HepG2 (cell line): ENCODE measurements around the gene IQCB1. TPM values are rescaled to one million over a fixed set of nuclear protein-coding genes. Genes with fewer than 3 reads are reported as not detected.
A peak's percentile ranks its signal among the peaks of the same experiment; 100 is the strongest.

Source experiments
- FOXK1 ChIP-seq: sonication (generic); formaldehyde crosslinking; IDR thresholded peaks from 2 replicates; pipeline ENCODE4 v1.4.0; 2020; ENCODE audit warnings: low read depth, missing genetic modification reagents, borderline replicate concordance
- FOXP1 ChIP-seq, 2 experiments: fragments of 450-650 bp in 1 of 2; IDR thresholded peaks; 2 replicates each; pipeline ENCODE4 v1.6.1; 2017 to 2018; ENCODE audit warnings: antibody characterized with exemption in 1 of 2
- HES4 ChIP-seq: sonication (generic); formaldehyde crosslinking; IDR thresholded peaks from 2 replicates; pipeline ENCODE4 v1.9.0; 2021; ENCODE audit warnings: mild to moderate bottlenecking, missing genetic modification reagents, borderline replicate concordance
- IKZF5 ChIP-seq: IDR thresholded peaks from 2 replicates; pipeline ENCODE4 v1.6.1; 2018; ENCODE audit warnings: missing genetic modification reagents, mild to moderate bottlenecking, missing compliant biosample characterization
- IRF9 ChIP-seq: sonication (generic); formaldehyde crosslinking; IDR thresholded peaks from 2 replicates; pipeline ENCODE4 v1.8.0; 2022; ENCODE audit warnings: missing genetic modification reagents, mild to moderate bottlenecking, borderline replicate concordance
- LCORL ChIP-seq, 2 experiments: fragments of 450-650 bp in 1 of 2; sonication (generic) in 1 of 2; formaldehyde crosslinking in 1 of 2; IDR thresholded peaks; 2 replicates each; pipeline versions ENCODE4 v1.5.0 to v1.6.1; 2017 to 2020; ENCODE audit warnings: antibody characterized with exemption in 1 of 2, missing genetic modification reagents in 1 of 2
- MAZ ChIP-seq, 2 experiments: sonication (generic) in 1 of 2; formaldehyde crosslinking in 1 of 2; IDR thresholded peaks; 2 replicates each; pipeline versions ENCODE4 v1.5.0 to v1.6.1; 2012 to 2020; ENCODE audit warnings: low read depth in 2 of 2, mild to moderate bottlenecking in 2 of 2, borderline replicate concordance in 1 of 2, improper control_type of control experiment in 1 of 2, low read length in 1 of 2, missing genetic modification reagents in 1 of 2, moderate library complexity in 1 of 2
- NR2C2 ChIP-seq: sonication (generic); formaldehyde crosslinking; IDR thresholded peaks from 2 replicates; pipeline ENCODE4 v1.4.0; 2020; ENCODE audit warnings: missing genetic modification reagents, mild to moderate bottlenecking, moderate library complexity, borderline replicate concordance
- PAWR ChIP-seq: sonication (generic); formaldehyde crosslinking; IDR thresholded peaks from 2 replicates; pipeline ENCODE4 v1.4.0; 2020; ENCODE audit warnings: missing genetic modification reagents, mild to moderate bottlenecking, borderline replicate concordance
- PHF8 ChIP-seq: sonication (generic); formaldehyde crosslinking; IDR thresholded peaks from 2 replicates; pipeline ENCODE4 v1.5.0; 2020; ENCODE audit warnings: missing genetic modification reagents
- SIN3B ChIP-seq: fragments of 150-350 bp; IDR thresholded peaks from 2 replicates; pipeline ENCODE4 v1.6.1; 2014; ENCODE audit warnings: low read length
- SMARCC2 ChIP-seq: fragments of 450-650 bp; IDR thresholded peaks from 2 replicates; pipeline ENCODE4 v1.6.1; 2017; ENCODE audit warnings: antibody characterized with exemption, mild to moderate bottlenecking
- SMARCE1 ChIP-seq: fragments of 450-650 bp; IDR thresholded peaks from 2 replicates; pipeline ENCODE4 v1.6.1; 2017; ENCODE audit warnings: borderline replicate concordance
- ZNF501 ChIP-seq: sonication (generic); formaldehyde crosslinking; IDR thresholded peaks from 2 replicates; pipeline ENCODE4 v1.5.1; 2020; ENCODE audit warnings: mild to moderate bottlenecking, moderate library complexity, missing genetic modification reagents
- ZNF891 ChIP-seq: sonication (generic); formaldehyde crosslinking; IDR thresholded peaks from 2 replicates; pipeline ENCODE4 v1.5.0; 2020; ENCODE audit warnings: mild to moderate bottlenecking, missing genetic modification reagents
- ZZZ3 ChIP-seq: sonication (generic); formaldehyde crosslinking; IDR thresholded peaks from 2 replicates; pipeline ENCODE4 v1.4.0; 2020; ENCODE audit warnings: missing genetic modification reagents, mild to moderate bottlenecking, borderline replicate concordance
- polyA plus RNA-seq, 8 experiments: library from polyadenylated mRNA; depleted of rRNA in 3 of 8; stranded (reverse) in 7 of 8; unstranded in 1 of 8; fragments of >200 nt; fragmentation: Illumina TruSeq in 4 of 8; extraction: Trizol in 4 of 8; gene quantifications; 2 replicates each; pipeline versions ENCODE4 v1.2.1 to v1.2.3, GENCODE V29; 2011 to 2016; ENCODE audit warnings: low read depth in 4 of 8, missing spikeins in 1 of 8, mixed read lengths in 1 of 8; ENCODE audit not compliant: insufficient read depth in 1 of 8
- total RNA-seq, 5 experiments: library from RNA; depleted of rRNA; stranded (reverse); fragments of >200 nt; fragmentation: Illumina TruSeq; extraction: Trizol; gene quantifications; 2 replicates each; pipeline ENCODE4 v1.2.3, GENCODE V29; 2016; ENCODE audit warnings: low read depth in 1 of 5
- TF ChIP-seq, protein P1 (sequence below): sonication (generic); formaldehyde crosslinking; IDR thresholded peaks from 2 replicates; pipeline ENCODE4 v1.4.0; 2020; ENCODE audit warnings: missing genetic modification reagents, borderline replicate concordance
- TF ChIP-seq, protein P2 (sequence below): sonication (generic); formaldehyde crosslinking; IDR thresholded peaks from 2 replicates; pipeline ENCODE4 v1.4.0; 2020; ENCODE audit warnings: mild to moderate bottlenecking, missing genetic modification reagents

Gene IQCB1
- total and polyA plus RNA-seq, 2 of the 13 experiments (the other 11 are each of a cell fraction or from before 2014, with no cell fraction given) = 18.0 to 41.4 TPM

DNA sequence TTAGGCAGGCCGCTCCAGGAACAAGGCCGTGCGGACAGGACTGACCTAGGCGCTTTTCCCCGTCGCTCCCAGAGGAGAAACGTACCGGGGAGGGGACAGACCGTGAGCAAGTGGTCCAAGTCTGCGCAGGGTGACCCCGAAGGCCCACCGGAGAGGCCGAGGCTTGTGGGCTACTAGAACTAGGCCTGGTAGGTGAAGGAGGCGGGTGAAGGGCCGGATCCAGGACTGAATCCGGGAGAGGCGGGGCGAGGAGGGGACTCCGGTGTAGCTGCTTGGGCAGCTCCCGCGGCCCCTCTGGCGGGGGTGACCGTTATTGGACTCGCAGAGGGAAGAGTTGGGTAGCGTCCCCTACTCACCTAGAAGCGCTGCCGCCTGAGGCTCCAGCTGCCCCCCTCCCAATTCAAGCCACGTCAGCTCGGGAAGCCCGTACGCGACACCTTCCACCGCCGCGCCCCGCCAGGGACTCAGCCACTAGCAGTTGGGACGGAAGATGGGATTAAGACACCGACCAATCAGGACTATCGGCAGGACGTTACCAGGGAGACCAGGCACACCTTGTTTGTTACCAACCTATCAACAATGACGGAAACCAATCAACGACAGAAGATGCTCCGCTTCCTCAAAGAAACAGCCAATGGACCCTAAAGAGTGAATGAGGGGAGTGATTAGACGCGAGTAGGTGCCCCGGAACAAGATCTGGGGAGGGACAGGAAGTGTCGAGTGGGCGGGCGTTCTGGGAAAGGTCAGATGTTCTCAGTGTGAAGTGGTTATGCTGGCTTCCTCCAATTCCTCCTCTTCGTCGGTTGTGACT is 85.4 kb downstream of the IQCB1 start, which contains the start of gene GOLGB1 (continued):
- TF ChIP-seq IKZF5 (CRISPR knock-in tag) (peak; percentile 31; the same call in 1 of the 2 replicates), PAWR (peak; percentile 78; the same call in 1 of the 2 replicates), SMARCC2 (no peak), HES4 (CRISPR knock-in tag) (0 out of 2 replicates have a peak, but pooled peaks have one; percentile 4), FOXK1 (CRISPR knock-in tag) (peak; percentile 95; the same call in 1 of the 2 replicates), IRF9 (peak; percentile 63; the same call in 1 of the 2 replicates), PHF8 (CRISPR knock-in tag) (peak; percentile 97), ZNF501 (CRISPR knock-in tag) (peak; percentile 82), SMARCE1 (no peak), FOXP1 (IDR thresholded peaks at IDR 0.05) (peak; percentile 17; the same call in 1 of the 2 replicates), FOXP1 (CRISPR knock-in tag; IDR thresholded peaks at IDR 0.05) (peak; percentile 55; the same call in 1 of the 2 replicates), NR2C2 (CRISPR knock-in tag) (peak; percentile 99), ZZZ3 (peak; percentile 78; the same call in 1 of the 2 replicates), LCORL (IDR thresholded peaks at IDR 0.05) (peak; percentile 77; the same call in 1 of the 2 replicates), LCORL (CRISPR knock-in tag; IDR thresholded peaks at IDR 0.05) (0 out of 2 replicates have a peak, but pooled peaks have one; percentile 30), MAZ (IDR thresholded peaks at IDR 0.05; ENCODE audit: borderline replicate concordance, low read depth, low read length) (peak; percentile 47; the same call in 1 of the 2 replicates), MAZ (CRISPR knock-in tag; IDR thresholded peaks at IDR 0.05; ENCODE audit: low read depth) (peak; percentile 30), SIN3B (0 out of 2 replicates have a peak, but pooled peaks have one; percentile 53), ZNF891 (CRISPR knock-in tag) (peak; percentile 85; the same call in 1 of the 2 replicates)
- TF ChIP-seq, protein P1, sequence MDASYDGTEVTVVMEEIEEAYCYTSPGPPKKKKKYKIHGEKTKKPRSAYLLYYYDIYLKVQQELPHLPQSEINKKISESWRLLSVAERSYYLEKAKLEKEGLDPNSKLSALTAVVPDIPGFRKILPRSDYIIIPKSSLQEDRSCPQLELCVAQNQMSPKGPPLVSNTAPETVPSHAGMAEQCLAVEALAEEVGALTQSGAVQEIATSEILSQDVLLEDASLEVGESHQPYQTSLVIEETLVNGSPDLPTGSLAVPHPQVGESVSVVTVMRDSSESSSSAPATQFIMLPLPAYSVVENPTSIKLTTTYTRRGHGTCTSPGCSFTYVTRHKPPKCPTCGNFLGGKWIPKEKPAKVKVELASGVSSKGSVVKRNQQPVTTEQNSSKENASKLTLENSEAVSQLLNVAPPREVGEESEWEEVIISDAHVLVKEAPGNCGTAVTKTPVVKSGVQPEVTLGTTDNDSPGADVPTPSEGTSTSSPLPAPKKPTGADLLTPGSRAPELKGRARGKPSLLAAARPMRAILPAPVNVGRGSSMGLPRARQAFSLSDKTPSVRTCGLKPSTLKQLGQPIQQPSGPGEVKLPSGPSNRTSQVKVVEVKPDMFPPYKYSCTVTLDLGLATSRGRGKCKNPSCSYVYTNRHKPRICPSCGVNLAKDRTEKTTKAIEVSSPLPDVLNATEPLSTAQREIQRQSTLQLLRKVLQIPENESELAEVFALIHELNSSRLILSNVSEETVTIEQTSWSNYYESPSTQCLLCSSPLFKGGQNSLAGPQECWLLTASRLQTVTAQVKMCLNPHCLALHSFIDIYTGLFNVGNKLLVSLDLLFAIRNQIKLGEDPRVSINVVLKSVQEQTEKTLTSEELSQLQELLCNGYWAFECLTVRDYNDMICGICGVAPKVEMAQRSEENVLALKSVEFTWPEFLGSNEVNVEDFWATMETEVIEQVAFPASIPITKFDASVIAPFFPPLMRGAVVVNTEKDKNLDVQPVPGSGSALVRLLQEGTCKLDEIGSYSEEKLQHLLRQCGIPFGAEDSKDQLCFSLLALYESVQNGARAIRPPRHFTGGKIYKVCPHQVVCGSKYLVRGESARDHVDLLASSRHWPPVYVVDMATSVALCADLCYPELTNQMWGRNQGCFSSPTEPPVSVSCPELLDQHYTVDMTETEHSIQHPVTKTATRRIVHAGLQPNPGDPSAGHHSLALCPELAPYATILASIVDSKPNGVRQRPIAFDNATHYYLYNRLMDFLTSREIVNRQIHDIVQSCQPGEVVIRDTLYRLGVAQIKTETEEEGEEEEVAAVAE = peak; percentile 98
- TF ChIP-seq, protein P2, sequence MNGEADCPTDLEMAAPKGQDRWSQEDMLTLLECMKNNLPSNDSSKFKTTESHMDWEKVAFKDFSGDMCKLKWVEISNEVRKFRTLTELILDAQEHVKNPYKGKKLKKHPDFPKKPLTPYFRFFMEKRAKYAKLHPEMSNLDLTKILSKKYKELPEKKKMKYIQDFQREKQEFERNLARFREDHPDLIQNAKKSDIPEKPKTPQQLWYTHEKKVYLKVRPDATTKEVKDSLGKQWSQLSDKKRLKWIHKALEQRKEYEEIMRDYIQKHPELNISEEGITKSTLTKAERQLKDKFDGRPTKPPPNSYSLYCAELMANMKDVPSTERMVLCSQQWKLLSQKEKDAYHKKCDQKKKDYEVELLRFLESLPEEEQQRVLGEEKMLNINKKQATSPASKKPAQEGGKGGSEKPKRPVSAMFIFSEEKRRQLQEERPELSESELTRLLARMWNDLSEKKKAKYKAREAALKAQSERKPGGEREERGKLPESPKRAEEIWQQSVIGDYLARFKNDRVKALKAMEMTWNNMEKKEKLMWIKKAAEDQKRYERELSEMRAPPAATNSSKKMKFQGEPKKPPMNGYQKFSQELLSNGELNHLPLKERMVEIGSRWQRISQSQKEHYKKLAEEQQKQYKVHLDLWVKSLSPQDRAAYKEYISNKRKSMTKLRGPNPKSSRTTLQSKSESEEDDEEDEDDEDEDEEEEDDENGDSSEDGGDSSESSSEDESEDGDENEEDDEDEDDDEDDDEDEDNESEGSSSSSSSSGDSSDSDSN (CRISPR knock-in tag) = peak; percentile 92
